Adrenal gland (tissue), 5 donors: ENCODE data around the gene TMEM8B.

Source experiments
- POLR2A ChIP-seq, 2 donors: fragments of 450-650 bp; IDR thresholded peaks; one replicate each; pipeline ENCODE4 v1.6.1; 2017; ENCODE audit warnings: antibody characterized with exemption in 2 of 2, mild to moderate bottlenecking in 2 of 2, moderate library complexity in 1 of 2
- TF ChIP-seq, protein P1 (sequence below), 6 experiments: fragments of 450-650 bp in 4 of 6; fragments of 200-600 bp in 2 of 6; sonication (generic) in 1 of 6; IDR thresholded peaks; 1 replicate in 5 of 6; 2 replicates in 1 of 6; pipeline versions ENCODE4 v1.5.1 to v1.8.0; 2016 to 2021; ENCODE audit warnings: antibody characterized with exemption in 6 of 6, mild to moderate bottlenecking in 2 of 6, moderate library complexity in 1 of 6
- donor health status: DM: no; HTN: no; CAD: no.

DNA sequence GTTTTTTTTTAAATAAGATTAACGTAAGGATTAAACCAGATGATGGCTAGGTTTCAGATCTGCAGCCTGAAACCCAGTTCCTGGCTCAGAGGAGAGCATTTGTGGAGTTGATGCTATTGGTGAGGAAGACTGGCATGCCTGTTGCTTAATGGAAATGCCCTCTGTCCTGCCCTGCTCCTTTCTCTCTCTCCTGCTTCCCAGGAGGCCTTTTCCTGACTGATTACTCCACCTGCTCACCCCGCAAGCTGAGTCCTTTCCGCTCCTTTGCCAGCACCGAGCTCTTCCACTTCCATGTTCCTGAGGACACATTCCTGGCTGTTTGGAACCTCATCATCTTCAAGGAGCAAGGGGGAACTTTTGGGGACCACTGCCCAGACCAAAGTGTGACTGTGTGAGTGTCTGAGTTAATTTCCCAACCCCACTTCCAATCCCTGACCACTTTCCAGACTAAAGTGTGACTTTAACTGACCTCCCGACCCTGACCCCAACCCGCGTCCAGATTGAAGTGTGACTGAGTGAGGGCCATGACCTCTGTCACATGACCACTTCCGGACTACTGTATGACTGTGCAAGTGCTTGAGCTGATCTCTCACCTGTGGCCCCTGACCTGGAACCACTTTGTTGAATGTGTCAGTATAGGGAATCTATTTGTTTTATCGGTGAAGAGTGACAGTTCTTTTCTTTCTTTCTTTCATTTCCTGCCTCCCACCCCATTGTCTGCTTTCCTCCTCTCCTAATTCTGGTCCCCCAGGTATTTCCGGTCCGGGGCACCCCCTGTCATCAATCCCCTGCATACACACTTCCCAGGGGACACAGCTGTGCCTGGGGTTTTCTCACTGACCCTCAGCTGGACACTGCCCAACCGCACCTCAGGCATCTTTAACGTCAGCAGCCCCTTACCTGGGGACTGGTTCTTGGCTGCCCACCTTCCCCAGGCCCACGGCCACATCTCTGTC, 5.5 kb downstream of the TMEM8B start:
- TF ChIP-seq, protein P1, sequence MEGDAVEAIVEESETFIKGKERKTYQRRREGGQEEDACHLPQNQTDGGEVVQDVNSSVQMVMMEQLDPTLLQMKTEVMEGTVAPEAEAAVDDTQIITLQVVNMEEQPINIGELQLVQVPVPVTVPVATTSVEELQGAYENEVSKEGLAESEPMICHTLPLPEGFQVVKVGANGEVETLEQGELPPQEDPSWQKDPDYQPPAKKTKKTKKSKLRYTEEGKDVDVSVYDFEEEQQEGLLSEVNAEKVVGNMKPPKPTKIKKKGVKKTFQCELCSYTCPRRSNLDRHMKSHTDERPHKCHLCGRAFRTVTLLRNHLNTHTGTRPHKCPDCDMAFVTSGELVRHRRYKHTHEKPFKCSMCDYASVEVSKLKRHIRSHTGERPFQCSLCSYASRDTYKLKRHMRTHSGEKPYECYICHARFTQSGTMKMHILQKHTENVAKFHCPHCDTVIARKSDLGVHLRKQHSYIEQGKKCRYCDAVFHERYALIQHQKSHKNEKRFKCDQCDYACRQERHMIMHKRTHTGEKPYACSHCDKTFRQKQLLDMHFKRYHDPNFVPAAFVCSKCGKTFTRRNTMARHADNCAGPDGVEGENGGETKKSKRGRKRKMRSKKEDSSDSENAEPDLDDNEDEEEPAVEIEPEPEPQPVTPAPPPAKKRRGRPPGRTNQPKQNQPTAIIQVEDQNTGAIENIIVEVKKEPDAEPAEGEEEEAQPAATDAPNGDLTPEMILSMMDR (IDR thresholded peaks at IDR 0.05) = no peak
- TF ChIP-seq POLR2A (IDR thresholded peaks at IDR 0.05) = no peak
